Measurements from ENCODE around the gene ATP6AP2. TPM values are rescaled to one million over a fixed set of nuclear protein-coding genes. Genes with fewer than 3 reads are reported as not detected.
"Not testable (repeated sequence)": the region's sequence is repeated elsewhere in the genome, so short reads cannot be mapped to it uniquely, and the experiment has no call there.

Gene ATP6AP2
- total RNA-seq, 1 experiment from 2014 or later = 72.7 TPM

- POLR2A ChIA-PET; H3K27ac ChIP-seq (ENCODE audit: low read length); CTCF ChIA-PET; DNase-seq (ENCODE audit: low read depth, low spot score); in situ Hi-C loops (cut with HindIII; ENCODE audit: low pct_unique_long_range_greater_than_20kb, low sequenced_read_pairs); H3K4me3 ChIP-seq (ENCODE audit: low read depth in 2 of 2, low read length in 2 of 2); H3K4me1 ChIP-seq (ENCODE audit: control insufficient read depth, insufficient read depth, low read length); H3K36me3 ChIP-seq (ENCODE audit: control insufficient read depth, insufficient read depth, low read length); intact Hi-C loops (cut with micrococcal nuclease; ENCODE audit: unreplicated experiment); H3K27me3 ChIP-seq (ENCODE audit: control insufficient read depth, insufficient read depth, low read length); BruUV-seq (replicated peaks); H3K9me3 ChIP-seq (ENCODE audit: control insufficient read depth, insufficient read depth, low read depth, low read length); ATAC-seq: not testable (repeated sequence)
These were observed 1.4 kb downstream of the ATP6AP2 start for GRCh38 chrX:40582178-40582577.

DNA sequence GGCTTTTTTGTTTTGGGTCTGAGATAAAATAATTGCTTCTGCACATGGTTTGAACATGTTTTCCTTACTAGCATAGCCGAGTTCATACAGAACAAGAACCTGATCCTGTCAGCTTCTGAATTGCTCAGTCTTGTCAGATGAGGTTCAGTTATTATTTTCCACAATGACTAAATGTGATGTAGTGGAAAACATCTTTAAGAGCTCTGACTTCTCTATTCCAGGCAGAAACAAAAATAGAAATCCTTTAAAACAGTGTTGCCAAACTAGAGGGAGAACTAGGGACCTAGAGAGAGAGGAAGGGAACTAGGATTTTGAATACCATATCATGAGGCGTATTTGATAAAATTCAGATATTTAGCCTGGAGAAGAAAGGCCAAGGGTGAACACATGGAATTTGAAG is 2.0 kb downstream of the ATP6AP2 start:
- TF ChIP-seq SIN3A (IDR thresholded peaks at IDR 0.05; ENCODE audit: borderline replicate concordance, insufficient read depth, low read depth, low read length) (no peak), REST (IDR thresholded peaks at IDR 0.05; ENCODE audit: insufficient read depth in 1 of 2, low read depth in 2 of 2, low read length in 1 of 2) (no peak), TCF7L2 (IDR thresholded peaks at IDR 0.05; ENCODE audit: low read depth, low read length) (no peak), POLR2AphosphoS5 (IDR thresholded peaks at IDR 0.05; ENCODE audit: low read depth, low read length) (no peak)
- TF ChIP-seq, protein P1, sequence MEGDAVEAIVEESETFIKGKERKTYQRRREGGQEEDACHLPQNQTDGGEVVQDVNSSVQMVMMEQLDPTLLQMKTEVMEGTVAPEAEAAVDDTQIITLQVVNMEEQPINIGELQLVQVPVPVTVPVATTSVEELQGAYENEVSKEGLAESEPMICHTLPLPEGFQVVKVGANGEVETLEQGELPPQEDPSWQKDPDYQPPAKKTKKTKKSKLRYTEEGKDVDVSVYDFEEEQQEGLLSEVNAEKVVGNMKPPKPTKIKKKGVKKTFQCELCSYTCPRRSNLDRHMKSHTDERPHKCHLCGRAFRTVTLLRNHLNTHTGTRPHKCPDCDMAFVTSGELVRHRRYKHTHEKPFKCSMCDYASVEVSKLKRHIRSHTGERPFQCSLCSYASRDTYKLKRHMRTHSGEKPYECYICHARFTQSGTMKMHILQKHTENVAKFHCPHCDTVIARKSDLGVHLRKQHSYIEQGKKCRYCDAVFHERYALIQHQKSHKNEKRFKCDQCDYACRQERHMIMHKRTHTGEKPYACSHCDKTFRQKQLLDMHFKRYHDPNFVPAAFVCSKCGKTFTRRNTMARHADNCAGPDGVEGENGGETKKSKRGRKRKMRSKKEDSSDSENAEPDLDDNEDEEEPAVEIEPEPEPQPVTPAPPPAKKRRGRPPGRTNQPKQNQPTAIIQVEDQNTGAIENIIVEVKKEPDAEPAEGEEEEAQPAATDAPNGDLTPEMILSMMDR (IDR thresholded peaks at IDR 0.05) = no peak
- BruUV-seq (replicated peaks) = TSS peak; percentile 75
- Histone ChIP-seq H3K36me3 (ENCODE audit: control insufficient read depth, insufficient read depth, low read length) (no peaks in the 10 kb centered on the region), H3K4me1 (ENCODE audit: control insufficient read depth, insufficient read depth, low read length) (no peaks in the 10 kb centered on the region), H3K4me3 (ENCODE audit: low read depth in 2 of 2, low read length in 2 of 2) (no peak overlapping the region), H3K27me3 (ENCODE audit: control insufficient read depth, insufficient read depth, low read length) (no peaks in the 10 kb centered on the region), H3K27ac (ENCODE audit: low read length) (no peak overlapping the region), H3K9me3 (ENCODE audit: control insufficient read depth, insufficient read depth, low read depth, low read length) (no peaks in the 10 kb centered on the region)
- POLR2A ChIA-PET = no interaction called here
- DNase-seq (ENCODE audit: low read depth, low spot score) (no peak), ATAC-seq (no peak)
- in situ Hi-C loops (cut with HindIII; ENCODE audit: low pct_unique_long_range_greater_than_20kb, low sequenced_read_pairs) = no loop called here
- CTCF ChIA-PET = no interaction called here
- intact Hi-C loops (cut with micrococcal nuclease; ENCODE audit: unreplicated experiment) = no loop called here

- H3K36me3 ChIP-seq (ENCODE audit: control insufficient read depth, insufficient read depth, low read length); ATAC-seq; H3K4me1 ChIP-seq (ENCODE audit: control insufficient read depth, insufficient read depth, low read length); intact Hi-C loops (cut with micrococcal nuclease; ENCODE audit: unreplicated experiment); H3K4me3 ChIP-seq (ENCODE audit: low read depth in 2 of 2, low read length in 2 of 2); H3K9me3 ChIP-seq (ENCODE audit: control insufficient read depth, insufficient read depth, low read depth, low read length); H3K27ac ChIP-seq (ENCODE audit: low read length); in situ Hi-C loops (cut with HindIII; ENCODE audit: low pct_unique_long_range_greater_than_20kb, low sequenced_read_pairs); H3K27me3 ChIP-seq (ENCODE audit: control insufficient read depth, insufficient read depth, low read length); BruUV-seq (replicated peaks); CTCF ChIA-PET; DNase-seq (ENCODE audit: low read depth, low spot score): not testable (repeated sequence)
- POLR2A ChIA-PET = interaction anchor here (0.7 kb wide), 1 partner anchor 9 kb away, joined by 4 read pairs; no protein-coding TSS in a partner anchor
These were observed 6.9 kb downstream of the ATP6AP2 start for GRCh38 chrX:40587623-40588022.

- H3K4me3 ChIP-seq (ENCODE audit: low read depth in 2 of 2, low read length in 2 of 2); H3K27ac ChIP-seq (ENCODE audit: low read length); CTCF ChIA-PET; ATAC-seq; H3K27me3 ChIP-seq (ENCODE audit: control insufficient read depth, insufficient read depth, low read length); BruUV-seq (replicated peaks); H3K4me1 ChIP-seq (ENCODE audit: control insufficient read depth, insufficient read depth, low read length); DNase-seq (ENCODE audit: low read depth, low spot score); H3K9me3 ChIP-seq (ENCODE audit: control insufficient read depth, insufficient read depth, low read depth, low read length); intact Hi-C loops (cut with micrococcal nuclease; ENCODE audit: unreplicated experiment); H3K36me3 ChIP-seq (ENCODE audit: control insufficient read depth, insufficient read depth, low read length); in situ Hi-C loops (cut with HindIII; ENCODE audit: low pct_unique_long_range_greater_than_20kb, low sequenced_read_pairs): not testable (repeated sequence)
- POLR2A ChIA-PET = interaction anchor here (0.7 kb wide), 1 partner anchor 44 kb away, joined by 3 read pairs; no protein-coding TSS in a partner anchor
These were observed 9.0 kb downstream of the ATP6AP2 start for GRCh38 chrX:40589616-40590321.
